HL-60 (cell line): ENCODE results near the gene FN1.

Experiments used
- DNase-seq, 2 experiments: peaks; one replicate each; pipeline ENCODE4 v3.0.0-alpha.2; 2010 to 2020; ENCODE audit warnings: low read depth in 1 of 2, low spot score in 1 of 2
- H3K27ac ChIP-seq: fragments of 250-450 bp; sonication (Bioruptor Pico); replicated peaks from 2 replicates; pipeline ENCODE4 v1.5.1; 2020; ENCODE audit warnings: mild to moderate bottlenecking, moderate library complexity
- H3K27me3 ChIP-seq: fragments of 250-450 bp; sonication (Bioruptor Pico); 2 replicates; pipeline ENCODE4 v1.5.1; 2021; ENCODE audit warnings: mild to moderate bottlenecking, moderate library complexity; ENCODE audit not compliant: insufficient read depth, poor library complexity, severe bottlenecking
- H3K4me3 ChIP-seq: replicated peaks from 2 replicates; pipeline ENCODE4 v1.5.1; 2011; ENCODE audit warnings: mild to moderate bottlenecking, control low read depth, low read length; ENCODE audit not compliant: insufficient read depth
- GABPA ChIP-seq: IDR thresholded peaks from 2 replicates; pipeline ENCODE4 v1.6.1; 2012; ENCODE audit warnings: low read depth
- POLR2AphosphoS5 ChIP-seq: IDR thresholded peaks from 2 replicates; pipeline ENCODE4 v1.6.1; 2012; ENCODE audit warnings: low read depth
- SPI1 ChIP-seq: IDR thresholded peaks from 2 replicates; pipeline ENCODE4 v1.6.1; 2012; ENCODE audit warnings: low read depth, mild to moderate bottlenecking, borderline replicate concordance
- TF ChIP-seq, protein P1 (sequence below): IDR thresholded peaks from 2 replicates; pipeline ENCODE4 v1.6.1; 2012; ENCODE audit warnings: low read depth; ENCODE audit not compliant: insufficient replicate concordance
- TF ChIP-seq, protein P2 (sequence below): IDR thresholded peaks from one replicate; pipeline ENCODE4 v1.5.1; 2011; ENCODE audit warnings: low read length, control low read depth, inconsistent platforms; ENCODE audit not compliant: insufficient read depth

The FN1 gene

DNA sequence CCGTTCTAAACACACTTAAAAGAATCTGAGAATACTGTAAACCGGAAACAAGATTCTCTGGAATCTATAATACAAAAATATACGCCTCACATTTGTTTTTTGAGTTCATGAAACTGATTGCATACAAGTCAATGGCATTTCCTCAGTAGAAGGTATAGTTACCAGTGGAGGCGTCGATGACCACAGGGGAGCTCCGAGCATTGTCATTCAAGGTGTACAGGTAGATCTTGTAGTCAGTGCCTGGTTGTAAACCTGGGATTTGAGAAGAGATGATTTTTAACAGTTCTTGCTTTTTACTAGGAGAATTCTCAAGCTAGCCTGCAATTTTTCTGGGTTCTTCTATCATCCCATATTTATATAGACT lies 60.4 kb downstream of the FN1 start:
- TF ChIP-seq, protein P1, sequence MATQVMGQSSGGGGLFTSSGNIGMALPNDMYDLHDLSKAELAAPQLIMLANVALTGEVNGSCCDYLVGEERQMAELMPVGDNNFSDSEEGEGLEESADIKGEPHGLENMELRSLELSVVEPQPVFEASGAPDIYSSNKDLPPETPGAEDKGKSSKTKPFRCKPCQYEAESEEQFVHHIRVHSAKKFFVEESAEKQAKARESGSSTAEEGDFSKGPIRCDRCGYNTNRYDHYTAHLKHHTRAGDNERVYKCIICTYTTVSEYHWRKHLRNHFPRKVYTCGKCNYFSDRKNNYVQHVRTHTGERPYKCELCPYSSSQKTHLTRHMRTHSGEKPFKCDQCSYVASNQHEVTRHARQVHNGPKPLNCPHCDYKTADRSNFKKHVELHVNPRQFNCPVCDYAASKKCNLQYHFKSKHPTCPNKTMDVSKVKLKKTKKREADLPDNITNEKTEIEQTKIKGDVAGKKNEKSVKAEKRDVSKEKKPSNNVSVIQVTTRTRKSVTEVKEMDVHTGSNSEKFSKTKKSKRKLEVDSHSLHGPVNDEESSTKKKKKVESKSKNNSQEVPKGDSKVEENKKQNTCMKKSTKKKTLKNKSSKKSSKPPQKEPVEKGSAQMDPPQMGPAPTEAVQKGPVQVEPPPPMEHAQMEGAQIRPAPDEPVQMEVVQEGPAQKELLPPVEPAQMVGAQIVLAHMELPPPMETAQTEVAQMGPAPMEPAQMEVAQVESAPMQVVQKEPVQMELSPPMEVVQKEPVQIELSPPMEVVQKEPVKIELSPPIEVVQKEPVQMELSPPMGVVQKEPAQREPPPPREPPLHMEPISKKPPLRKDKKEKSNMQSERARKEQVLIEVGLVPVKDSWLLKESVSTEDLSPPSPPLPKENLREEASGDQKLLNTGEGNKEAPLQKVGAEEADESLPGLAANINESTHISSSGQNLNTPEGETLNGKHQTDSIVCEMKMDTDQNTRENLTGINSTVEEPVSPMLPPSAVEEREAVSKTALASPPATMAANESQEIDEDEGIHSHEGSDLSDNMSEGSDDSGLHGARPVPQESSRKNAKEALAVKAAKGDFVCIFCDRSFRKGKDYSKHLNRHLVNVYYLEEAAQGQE, result no peak
- TF ChIP-seq SPI1, result no peak
- TF ChIP-seq GABPA, result no peak
- TF ChIP-seq POLR2AphosphoS5, result no peak
- TF ChIP-seq, protein P2, sequence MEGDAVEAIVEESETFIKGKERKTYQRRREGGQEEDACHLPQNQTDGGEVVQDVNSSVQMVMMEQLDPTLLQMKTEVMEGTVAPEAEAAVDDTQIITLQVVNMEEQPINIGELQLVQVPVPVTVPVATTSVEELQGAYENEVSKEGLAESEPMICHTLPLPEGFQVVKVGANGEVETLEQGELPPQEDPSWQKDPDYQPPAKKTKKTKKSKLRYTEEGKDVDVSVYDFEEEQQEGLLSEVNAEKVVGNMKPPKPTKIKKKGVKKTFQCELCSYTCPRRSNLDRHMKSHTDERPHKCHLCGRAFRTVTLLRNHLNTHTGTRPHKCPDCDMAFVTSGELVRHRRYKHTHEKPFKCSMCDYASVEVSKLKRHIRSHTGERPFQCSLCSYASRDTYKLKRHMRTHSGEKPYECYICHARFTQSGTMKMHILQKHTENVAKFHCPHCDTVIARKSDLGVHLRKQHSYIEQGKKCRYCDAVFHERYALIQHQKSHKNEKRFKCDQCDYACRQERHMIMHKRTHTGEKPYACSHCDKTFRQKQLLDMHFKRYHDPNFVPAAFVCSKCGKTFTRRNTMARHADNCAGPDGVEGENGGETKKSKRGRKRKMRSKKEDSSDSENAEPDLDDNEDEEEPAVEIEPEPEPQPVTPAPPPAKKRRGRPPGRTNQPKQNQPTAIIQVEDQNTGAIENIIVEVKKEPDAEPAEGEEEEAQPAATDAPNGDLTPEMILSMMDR, result no peak
- no peak overlapping the region for H3K27ac ChIP-seq
- H3K27me3 ChIP-seq, result no peaks in the 10 kb centered on the region
- H3K4me3 ChIP-seq, result no peak overlapping the region
- DNase-seq, result no peak

DNA sequence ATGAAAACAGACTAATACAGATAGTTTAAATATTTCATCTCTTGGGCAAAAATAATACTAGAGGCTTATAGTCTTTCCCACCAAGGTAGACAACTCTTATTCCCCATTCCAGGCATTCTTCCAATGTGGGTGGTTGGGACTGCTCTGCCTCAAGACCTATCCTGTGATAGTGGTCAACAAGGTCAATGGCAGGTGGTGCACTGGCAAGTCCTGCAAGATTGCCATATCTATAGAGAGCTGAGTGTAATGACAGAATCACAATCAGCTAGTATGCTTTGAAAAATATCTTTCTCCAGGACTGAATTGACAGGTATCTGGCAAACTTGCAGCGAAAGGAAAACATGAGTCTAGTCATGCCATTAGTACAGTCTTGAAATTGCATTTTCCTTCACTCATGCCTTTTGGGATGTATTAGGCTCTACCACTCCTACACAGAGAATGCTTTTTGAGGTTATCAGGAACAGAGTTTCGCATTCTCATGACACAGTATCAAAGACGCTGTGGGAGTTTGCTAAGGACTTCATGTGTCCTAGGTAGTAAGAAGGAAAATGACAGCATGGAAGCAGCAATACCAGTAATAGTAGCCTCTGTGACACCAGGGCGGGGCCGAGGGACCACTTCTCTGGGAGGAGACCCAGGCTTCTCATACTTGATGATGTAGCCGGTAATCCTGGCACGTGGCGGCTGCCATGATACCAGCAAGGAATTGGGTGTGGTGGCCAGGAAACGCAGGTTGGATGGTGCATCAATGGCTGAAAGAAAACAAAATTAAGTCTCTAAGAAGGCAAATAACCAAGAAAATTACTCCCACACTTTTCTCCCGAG lies 61.0 kb downstream of the FN1 start:
- Histone ChIP-seq H3K27ac (no peak overlapping the region), H3K4me3 (no peak overlapping the region), H3K27me3 (no peaks in the 10 kb centered on the region)
- DNase-seq, result no peak
- no peak for TF ChIP-seq POLR2AphosphoS5
- TF ChIP-seq, protein P2, result no peak
- TF ChIP-seq SPI1, result no peak
- TF ChIP-seq GABPA, result no peak
- TF ChIP-seq, protein P1, result no peak

DNA sequence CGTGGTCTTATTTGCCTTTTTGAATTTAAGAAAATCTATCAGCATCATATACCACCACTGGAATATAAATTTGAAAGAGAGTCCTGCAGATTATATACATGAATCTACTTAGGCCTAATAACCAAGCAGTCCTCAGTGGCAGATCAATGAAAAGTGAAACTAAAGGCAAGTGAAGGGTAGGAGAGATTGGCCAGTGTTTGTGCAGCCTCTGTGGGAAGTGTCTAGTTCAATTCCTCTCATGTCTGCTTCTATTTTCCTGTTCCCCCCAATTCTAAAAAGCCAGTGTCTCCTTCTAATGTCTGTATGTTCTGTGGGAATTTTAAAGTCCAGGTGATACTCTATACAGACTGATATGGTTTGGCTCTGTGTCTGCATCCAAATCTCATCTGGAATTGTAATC lies 61.9 kb downstream of the FN1 start:
- no peak for DNase-seq
- Histone ChIP-seq H3K27me3 (no peaks in the 10 kb centered on the region), H3K4me3 (no peak overlapping the region), H3K27ac (no peak overlapping the region)
- TF ChIP-seq SPI1 (no peak), POLR2AphosphoS5 (no peak), GABPA (no peak)
- TF ChIP-seq, protein P2, result no peak
- TF ChIP-seq, protein P1, result no peak
